HG03520 (cell line): Measurements from ENCODE around the gene RNF8.
"Not testable (repeated sequence)": the region's sequence is repeated elsewhere in the genome, so short reads cannot be mapped to it uniquely, and the experiment has no call there.

Source experiments
- ATAC-seq: cut with Tn5 transposase; IDR thresholded peaks from one replicate; pipeline ENCODE4 v1.9.1; 2021; ENCODE audit warnings: mild to moderate bottlenecking, moderate library complexity; ENCODE audit not compliant: unreplicated experiment

Gene RNF8

GRCh38 chr6:37353761-37354525 is at the start of gene RNF8:
RNF8 (plus strand) TSS chr6:37353983; CDS start chr6:37354165, 182 bp downstream.
- peak; percentile 81 for ATAC-seq

- ATAC-seq: no peak
These were observed 49.0 kb upstream of the RNF8 start for GRCh38 chr6:37304766-37305165.

- ATAC-seq: no peak
These were observed 47.9 kb upstream of the RNF8 start for GRCh38 chr6:37305841-37306425.

GRCh38 chr6:37306624-37307222 is 47.1 kb upstream of the RNF8 start:
- ATAC-seq: no peak

- ATAC-seq: not testable (repeated sequence)
These were observed 46.3 kb upstream of the RNF8 start for GRCh38 chr6:37307484-37307883.

- ATAC-seq: no peak
These were observed 45.5 kb upstream of the RNF8 start for GRCh38 chr6:37308069-37308815.

GRCh38 chr6:37309046-37309445 is 44.7 kb upstream of the RNF8 start:
- no peak for ATAC-seq

GRCh38 chr6:37309692-37310091 is 44.1 kb upstream of the RNF8 start:
- no peak for ATAC-seq

- no peak for ATAC-seq
These were observed 42.8 kb upstream of the RNF8 start for GRCh38 chr6:37310966-37311365.

GRCh38 chr6:37311741-37312473 is 41.9 kb upstream of the RNF8 start:
- no peak for ATAC-seq

- ATAC-seq: no peak
These were observed 39.9 kb upstream of the RNF8 start for GRCh38 chr6:37313723-37314486.

- no peak for ATAC-seq
These were observed 39.2 kb upstream of the RNF8 start for GRCh38 chr6:37314487-37315156.

GRCh38 chr6:37315157-37315515 is 38.6 kb upstream of the RNF8 start:
- no peak for ATAC-seq

- no peak for ATAC-seq
These were observed 37.7 kb upstream of the RNF8 start for GRCh38 chr6:37316071-37316470.

GRCh38 chr6:37317312-37318038 is 36.3 kb upstream of the RNF8 start:
- no peak for ATAC-seq

- no peak for ATAC-seq
These were observed 34.6 kb upstream of the RNF8 start for GRCh38 chr6:37319156-37319555.

GRCh38 chr6:37319856-37320480 is 33.8 kb upstream of the RNF8 start:
- no peak for ATAC-seq

GRCh38 chr6:37320646-37321045 is 33.1 kb upstream of the RNF8 start:
- no peak for ATAC-seq
